ENCODE measurements around the gene PDE8A. TPM values are rescaled to one million over a fixed set of nuclear protein-coding genes. Genes with fewer than 3 reads are reported as not detected.

Gene PDE8A
- polyA plus RNA-seq, 1 experiment = 48.4 TPM

- Histone ChIP-seq H3K4me3 (ENCODE audit: low read depth, low read length) (no peak overlapping the region), H3K27ac (ENCODE audit: low read depth, low read length) (no peak overlapping the region), H3K27me3 (ENCODE audit: control insufficient read depth, insufficient read depth, low read length) (no peaks in the 10 kb centered on the region), H3K9me3 (ENCODE audit: control insufficient read depth, insufficient read depth, low read length) (no peaks in the 10 kb centered on the region)
- CTCF ChIA-PET = no interaction called here
- TF ChIP-seq, protein P1, sequence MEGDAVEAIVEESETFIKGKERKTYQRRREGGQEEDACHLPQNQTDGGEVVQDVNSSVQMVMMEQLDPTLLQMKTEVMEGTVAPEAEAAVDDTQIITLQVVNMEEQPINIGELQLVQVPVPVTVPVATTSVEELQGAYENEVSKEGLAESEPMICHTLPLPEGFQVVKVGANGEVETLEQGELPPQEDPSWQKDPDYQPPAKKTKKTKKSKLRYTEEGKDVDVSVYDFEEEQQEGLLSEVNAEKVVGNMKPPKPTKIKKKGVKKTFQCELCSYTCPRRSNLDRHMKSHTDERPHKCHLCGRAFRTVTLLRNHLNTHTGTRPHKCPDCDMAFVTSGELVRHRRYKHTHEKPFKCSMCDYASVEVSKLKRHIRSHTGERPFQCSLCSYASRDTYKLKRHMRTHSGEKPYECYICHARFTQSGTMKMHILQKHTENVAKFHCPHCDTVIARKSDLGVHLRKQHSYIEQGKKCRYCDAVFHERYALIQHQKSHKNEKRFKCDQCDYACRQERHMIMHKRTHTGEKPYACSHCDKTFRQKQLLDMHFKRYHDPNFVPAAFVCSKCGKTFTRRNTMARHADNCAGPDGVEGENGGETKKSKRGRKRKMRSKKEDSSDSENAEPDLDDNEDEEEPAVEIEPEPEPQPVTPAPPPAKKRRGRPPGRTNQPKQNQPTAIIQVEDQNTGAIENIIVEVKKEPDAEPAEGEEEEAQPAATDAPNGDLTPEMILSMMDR (IDR thresholded peaks at IDR 0.05; ENCODE audit: low read depth, low read length) = no peak
- POLR2A ChIA-PET = no interaction called here
- DNase-seq (ENCODE audit: low read depth, low spot score) = no peak
These were observed 32.1 kb downstream of the PDE8A start for GRCh38 chr15:85013785-85014184.

DNA sequence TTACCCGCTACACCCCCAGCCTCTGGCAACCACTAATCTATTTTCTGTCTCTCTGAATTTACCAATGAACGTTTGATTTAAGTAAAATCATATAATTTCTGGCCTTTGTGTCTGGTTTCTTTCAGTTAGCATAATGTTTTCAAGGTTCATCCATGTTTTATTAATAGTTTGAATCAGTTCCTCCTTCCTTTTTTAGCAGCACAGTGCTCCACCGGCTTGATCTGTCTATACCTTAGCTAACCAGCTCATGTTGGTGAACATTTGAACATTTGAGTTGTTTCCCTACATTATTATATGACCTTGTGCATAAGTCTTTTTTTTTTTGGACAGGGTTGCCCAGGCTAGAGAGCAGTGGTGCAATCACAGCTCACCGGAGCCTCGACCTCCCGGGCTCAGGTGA lies 33.3 kb downstream of the PDE8A start:
- TF ChIP-seq, protein P1 (IDR thresholded peaks at IDR 0.05; ENCODE audit: low read depth, low read length) = no peak
- POLR2A ChIA-PET = no interaction called here
- no peaks in the 10 kb centered on the region for H3K9me3 ChIP-seq (ENCODE audit: control insufficient read depth, insufficient read depth, low read length)
- no peak overlapping the region for H3K27ac ChIP-seq (ENCODE audit: low read depth, low read length)
- H3K27me3 ChIP-seq (ENCODE audit: control insufficient read depth, insufficient read depth, low read length) = no peaks in the 10 kb centered on the region
- H3K4me3 ChIP-seq (ENCODE audit: low read depth, low read length) = no peak overlapping the region
- DNase-seq (ENCODE audit: low read depth, low spot score) = no peak
- CTCF ChIA-PET = no interaction called here

DNA sequence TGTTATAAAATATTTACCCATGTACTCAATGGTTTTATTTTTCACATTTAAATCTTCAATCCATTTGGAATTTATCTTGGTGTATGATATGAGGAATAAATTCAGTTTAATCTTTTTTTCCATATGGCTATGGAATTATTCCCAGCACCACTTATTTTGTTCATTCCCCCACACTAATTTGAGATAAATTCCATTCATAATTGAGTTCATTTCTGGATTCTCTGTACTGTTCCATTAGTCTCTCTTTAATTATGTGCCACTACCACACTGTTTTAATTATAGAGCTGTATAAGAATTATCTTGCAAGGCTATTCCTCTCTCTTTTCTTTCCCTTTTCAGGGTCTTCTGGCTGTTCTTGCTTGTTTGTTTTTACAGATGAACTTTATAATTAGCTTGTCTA lies 34.6 kb downstream of the PDE8A start:
- CTCF ChIA-PET = no interaction called here
- TF ChIP-seq, protein P1 (IDR thresholded peaks at IDR 0.05; ENCODE audit: low read depth, low read length) = no peak
- Histone ChIP-seq H3K9me3 (ENCODE audit: control insufficient read depth, insufficient read depth, low read length) (no peaks in the 10 kb centered on the region), H3K4me3 (ENCODE audit: low read depth, low read length) (no peak overlapping the region), H3K27ac (ENCODE audit: low read depth, low read length) (no peak overlapping the region), H3K27me3 (ENCODE audit: control insufficient read depth, insufficient read depth, low read length) (no peaks in the 10 kb centered on the region)
- DNase-seq (ENCODE audit: low read depth, low spot score) = no peak
- POLR2A ChIA-PET = no interaction called here

DNA sequence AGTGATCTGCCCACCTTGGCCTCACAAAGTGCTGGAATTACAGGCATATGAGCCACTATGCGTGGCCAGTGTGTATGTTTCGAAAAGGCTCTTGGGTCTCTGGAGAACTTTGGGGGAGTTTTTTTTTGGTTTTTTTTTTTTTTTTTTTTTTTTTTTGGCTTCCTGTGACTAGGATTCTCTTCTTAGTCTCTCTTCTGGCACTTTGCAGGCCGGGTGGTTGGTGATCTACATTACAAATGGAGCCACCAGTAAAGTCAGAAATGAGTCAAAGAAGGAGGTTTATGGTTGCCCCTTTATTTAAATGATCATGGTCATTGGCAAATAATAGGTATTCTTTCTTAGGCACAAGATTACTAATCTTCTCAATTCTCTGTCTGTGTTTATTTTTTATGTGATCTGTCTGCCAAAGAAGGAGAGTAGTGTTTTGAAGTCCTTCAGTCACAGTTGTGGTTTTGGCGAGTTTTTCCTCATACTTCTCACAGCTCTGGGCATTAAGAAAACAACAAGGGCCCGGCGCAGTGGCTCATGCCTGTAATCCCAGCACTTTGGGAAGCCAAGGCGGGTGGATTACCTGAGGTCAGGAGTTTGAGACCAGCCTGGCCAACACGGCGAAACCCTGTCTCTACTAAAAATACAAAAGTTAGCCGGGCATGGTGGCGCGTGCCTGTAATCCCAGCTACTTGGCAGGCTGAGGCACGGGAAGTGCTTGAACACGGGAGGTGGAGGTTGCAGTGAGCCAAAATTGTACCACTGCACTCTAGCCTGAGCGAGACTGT lies 38.3 kb downstream of the PDE8A start:
- DNase-seq (ENCODE audit: low read depth, low spot score) = no peak
- Histone ChIP-seq H3K4me3 (ENCODE audit: low read depth, low read length) (no peak overlapping the region), H3K9me3 (ENCODE audit: control insufficient read depth, insufficient read depth, low read length) (no peaks in the 10 kb centered on the region), H3K27me3 (ENCODE audit: control insufficient read depth, insufficient read depth, low read length) (no peaks in the 10 kb centered on the region), H3K27ac (ENCODE audit: low read depth, low read length) (no peak overlapping the region)
- CTCF ChIA-PET = no interaction called here
- POLR2A ChIA-PET = no interaction called here
- TF ChIP-seq, protein P1 (IDR thresholded peaks at IDR 0.05; ENCODE audit: low read depth, low read length) = no peak

GRCh38 chr15:85021409-85021808 lies 39.8 kb downstream of the PDE8A start:
- DNase-seq (ENCODE audit: low read depth, low spot score) = no peak
- H3K9me3 ChIP-seq (ENCODE audit: control insufficient read depth, insufficient read depth, low read length) = no peaks in the 10 kb centered on the region
- no peaks in the 10 kb centered on the region for H3K27me3 ChIP-seq (ENCODE audit: control insufficient read depth, insufficient read depth, low read length)
- H3K4me3 ChIP-seq (ENCODE audit: low read depth, low read length) = no peak overlapping the region
- ChIA-PET POLR2A (interaction anchor here (0.9 kb wide), 1 partner anchor 39 kb away, joined by 3 read pairs; no protein-coding TSS in a partner anchor), CTCF (interaction anchor here (0.8 to 1.7 kb wide), 2 partner anchors 22 to 93 kb away, joined by 3 read pairs; no protein-coding TSS in a partner anchor)
- no peak overlapping the region for H3K27ac ChIP-seq (ENCODE audit: low read depth, low read length)
- TF ChIP-seq, protein P1 (IDR thresholded peaks at IDR 0.05; ENCODE audit: low read depth, low read length) = no peak
